CD4-positive, alpha-beta memory T cell (primary cell): ENCODE measurements around the gene MARF1. TPM values are rescaled to one million over a fixed set of nuclear protein-coding genes. Genes with fewer than 3 reads are reported as not detected.
"Not testable (repeated sequence)": the region's sequence is repeated elsewhere in the genome, so short reads cannot be mapped to it uniquely, and the experiment has no call there.

Source experiments
- CTCF ChIA-PET: fragments of 350-600 bp; sonication (Branson Sonifier 250); formaldehyde crosslinking; loops from one replicate; lab custom pipeline; 2021; ENCODE audit warnings: inconsistent platforms; ENCODE audit not compliant: partially characterized antibody; lab: Charles Lee
- POLR2A ChIA-PET: fragments of 350-600 bp; sonication (Branson Sonifier 250); formaldehyde crosslinking; loops from one replicate; lab custom pipeline; 2021; ENCODE audit not compliant: partially characterized antibody; lab: Charles Lee
- DNase-seq, 5 donors: peaks; one replicate each; pipeline versions ENCODE4 v3.0.0 to v3.0.0-alpha.2; 2020 to 2022; ENCODE audit warnings: mixed read lengths in 1 of 5
- H3K27ac ChIP-seq: one replicate; pipeline ENCODE4 v1.7.0; 2013; ENCODE audit warnings: low read depth, low read length
- H3K27me3 ChIP-seq: 2 replicates; pipeline ENCODE4 v1.7.0; 2013; ENCODE audit warnings: mild to moderate bottlenecking, low read length, moderate library complexity; ENCODE audit not compliant: insufficient read depth
- H3K36me3 ChIP-seq: 2 replicates; pipeline ENCODE4 v1.7.0; 2013; ENCODE audit warnings: mild to moderate bottlenecking, low read length, moderate library complexity; ENCODE audit not compliant: insufficient read depth
- H3K4me1 ChIP-seq: 2 replicates; pipeline ENCODE4 v1.7.0; 2013; ENCODE audit warnings: mild to moderate bottlenecking, low read length, moderate library complexity; ENCODE audit not compliant: insufficient read depth
- H3K4me3 ChIP-seq, 2 donors: one replicate each; pipeline ENCODE4 v1.7.0; 2013; ENCODE audit warnings: low read length in 2 of 2, mild to moderate bottlenecking in 1 of 2
- H3K9me3 ChIP-seq, 2 donors: one replicate each; pipeline ENCODE4 v1.7.0; 2013; ENCODE audit warnings: low read length in 2 of 2, control low read depth in 1 of 2; ENCODE audit not compliant: control insufficient read depth in 1 of 2
- H3K27ac Mint-ChIP-seq, 7 donors: one replicate each; pipeline ENCODE4 v1.8.0; 2020 to 2021; ENCODE audit warnings: mixed read lengths in 7 of 7, mild to moderate bottlenecking in 6 of 7, inconsistent platforms in 3 of 7, moderate library complexity in 3 of 7
- H3K27me3 Mint-ChIP-seq, 2 donors: one replicate each; pipeline ENCODE4 v1.8.0; 2020 to 2021; ENCODE audit warnings: mixed read lengths in 2 of 2
- H3K36me3 Mint-ChIP-seq, 2 donors: one replicate each; pipeline ENCODE4 v1.8.0; 2020 to 2021; ENCODE audit warnings: mixed read lengths in 2 of 2, inconsistent platforms in 1 of 2, mild to moderate bottlenecking in 1 of 2
- H3K4me1 Mint-ChIP-seq, 4 donors: one replicate each; pipeline ENCODE4 v1.8.0; 2020 to 2021; ENCODE audit warnings: mixed read lengths in 4 of 4, mild to moderate bottlenecking in 1 of 4
- H3K4me3 Mint-ChIP-seq, 8 donors: one replicate each; pipeline ENCODE4 v1.8.0; 2020 to 2021; ENCODE audit warnings: mixed read lengths in 8 of 8, mild to moderate bottlenecking in 7 of 8, moderate library complexity in 6 of 8, inconsistent platforms in 3 of 8
- H3K9me3 Mint-ChIP-seq, 8 donors: one replicate each; pipeline ENCODE4 v1.8.0; 2020 to 2021; ENCODE audit warnings: mixed read lengths in 8 of 8, mild to moderate bottlenecking in 5 of 8, inconsistent platforms in 3 of 8, moderate library complexity in 1 of 8
- intact Hi-C: fragments of 100-400 bp; cut with micrococcal nuclease; formaldehyde crosslinking; loops from one replicate; pipeline ENCODE4 v1.15.1; 2023
- polyA plus RNA-seq, 2 donors: library from polyadenylated mRNA; unstranded; fragments of 300-500 nt; fragmentation: Illumina TruSeq; gene quantifications; one replicate each; pipeline ENCODE4 v1.2.3, GENCODE V29; 2021
- total RNA-seq, 2 experiments: library from RNA; stranded (reverse); gene quantifications; one replicate each; pipeline ENCODE4 v1.2.3, GENCODE V29; 2021

Gene MARF1
- total and polyA plus RNA-seq, 4 experiments from 2014 or later: 6.8 to 235 (median 121) TPM

GRCh38 chr16:15552507-15552906 is 90.4 kb downstream of the MARF1 start:
- Histone ChIP-seq H3K27ac (no peak overlapping the region), H3K9me3 (no peaks in the 10 kb centered on the region), H3K4me1 (no peaks in the 10 kb centered on the region), H3K27me3 (no peaks in the 10 kb centered on the region), H3K4me3 (no peak overlapping the region), H3K36me3 (no peaks in the 10 kb centered on the region)
- POLR2A ChIA-PET: interaction anchor here (1.1 kb wide), 1 partner anchor 40 kb away, joined by 3 read pairs; no protein-coding TSS in a partner anchor
- no peaks in the 10 kb centered on the region for H3K36me3 Mint-ChIP-seq
- H3K27ac Mint-ChIP-seq: peak overlapping the region in 1 of 7 donors; percentile 42
- no peak for DNase-seq
- no peak overlapping the region for H3K4me3 Mint-ChIP-seq
- H3K4me1 Mint-ChIP-seq: peaks cover 0 to 4% (median 1%) of the 10 kb centered on the region in 4 donors
- no peaks in the 10 kb centered on the region for H3K27me3 Mint-ChIP-seq
- no peaks in the 10 kb centered on the region for H3K9me3 Mint-ChIP-seq
- CTCF ChIA-PET: no interaction called here
- intact Hi-C loops: no loop called here

- Mint-ChIP-seq H3K27me3 (no peaks in the 10 kb centered on the region), H3K36me3 (no peaks in the 10 kb centered on the region), H3K27ac (no peak overlapping the region), H3K4me3 (no peak overlapping the region), H3K4me1 (peaks cover 0 to 3% (median 0%) of the 10 kb centered on the region in 4 donors), H3K9me3 (peaks cover 0 to 3% (median 0%) of the 10 kb centered on the region in 8 donors)
- H3K9me3 ChIP-seq: no peaks in the 10 kb centered on the region
- DNase-seq: no peak
- intact Hi-C loops: no loop called here
- no peaks in the 10 kb centered on the region for H3K36me3 ChIP-seq
- no peak overlapping the region for H3K27ac ChIP-seq
- no peaks in the 10 kb centered on the region for H3K27me3 ChIP-seq
- POLR2A ChIA-PET: no interaction called here
- H3K4me1 ChIP-seq: no peaks in the 10 kb centered on the region
- CTCF ChIA-PET: interaction anchor here (0.7 kb wide), 1 partner anchor 556 kb away, joined by 3 read pairs; no protein-coding TSS in a partner anchor
- no peak overlapping the region for H3K4me3 ChIP-seq
These were observed 94.5 kb downstream of the MARF1 start for GRCh38 chr16:15548482-15548891.

- Mint-ChIP-seq H3K9me3 (peaks cover 0 to 9% (median 0%) of the 10 kb centered on the region in 8 donors), H3K4me1 (peaks cover 0 to 3% (median 0%) of the 10 kb centered on the region in 4 donors), H3K4me3 (no peak overlapping the region), H3K27ac (no peak overlapping the region), H3K27me3 (no peaks in the 10 kb centered on the region), H3K36me3 (no peaks in the 10 kb centered on the region)
- DNase-seq: no peak
- POLR2A ChIA-PET: interaction anchor here (1.0 kb wide), 1 partner anchor 44 kb away, joined by 3 read pairs; no protein-coding TSS in a partner anchor
- Histone ChIP-seq H3K4me3 (no peak overlapping the region), H3K4me1 (no peaks in the 10 kb centered on the region), H3K9me3 (no peaks in the 10 kb centered on the region), H3K36me3 (no peaks in the 10 kb centered on the region), H3K27me3 (no peaks in the 10 kb centered on the region), H3K27ac (no peak overlapping the region)
- CTCF ChIA-PET: no interaction called here
- intact Hi-C loops: no loop called here
These were observed 95.2 kb downstream of the MARF1 start for GRCh38 chr16:15547768-15548096.

- H3K27me3 Mint-ChIP-seq, H3K4me3 Mint-ChIP-seq, H3K27me3 ChIP-seq, H3K4me3 ChIP-seq, DNase-seq, H3K27ac Mint-ChIP-seq, H3K27ac ChIP-seq, H3K36me3 Mint-ChIP-seq, H3K9me3 ChIP-seq, CTCF ChIA-PET, H3K4me1 ChIP-seq, intact Hi-C loops, H3K4me1 Mint-ChIP-seq, H3K36me3 ChIP-seq: not testable (repeated sequence)
- POLR2A ChIA-PET: interaction anchor here (1.0 kb wide), 1 partner anchor 45 kb away, joined by 3 read pairs; no protein-coding TSS in a partner anchor
- peaks cover 0 to 11% (median 0%) of the 10 kb centered on the region in 8 donors for H3K9me3 Mint-ChIP-seq
These were observed 95.7 kb downstream of the MARF1 start for GRCh38 chr16:15547072-15547767.

GRCh38 chr16:15545544-15545943 is 97.4 kb downstream of the MARF1 start:
- Mint-ChIP-seq H3K4me3 (no peak overlapping the region), H3K9me3 (peaks cover 0 to 11% (median 0%) of the 10 kb centered on the region in 8 donors), H3K4me1 (peaks cover 0 to under 1% (median 0%) of the 10 kb centered on the region in 4 donors), H3K27me3 (no peaks in the 10 kb centered on the region), H3K27ac (no peak overlapping the region), H3K36me3 (no peaks in the 10 kb centered on the region)
- intact Hi-C loops: no loop called here
- Histone ChIP-seq H3K4me1 (no peaks in the 10 kb centered on the region), H3K27me3 (no peaks in the 10 kb centered on the region), H3K4me3 (no peak overlapping the region), H3K9me3 (no peaks in the 10 kb centered on the region), H3K27ac (no peak overlapping the region), H3K36me3 (no peaks in the 10 kb centered on the region)
- ChIA-PET CTCF (no interaction called here), POLR2A (no interaction called here)
- no peak for DNase-seq

- DNase-seq: no peak
- Mint-ChIP-seq H3K4me3 (no peak overlapping the region), H3K27me3 (no peaks in the 10 kb centered on the region), H3K27ac (no peak overlapping the region), H3K9me3 (peaks cover 0 to 11% (median 0%) of the 10 kb centered on the region in 8 donors), H3K36me3 (no peaks in the 10 kb centered on the region), H3K4me1 (no peaks in the 10 kb centered on the region)
- H3K4me1 ChIP-seq: no peaks in the 10 kb centered on the region
- no peak overlapping the region for H3K27ac ChIP-seq
- H3K9me3 ChIP-seq: no peaks in the 10 kb centered on the region
- H3K36me3 ChIP-seq: no peaks in the 10 kb centered on the region
- H3K27me3 ChIP-seq: no peaks in the 10 kb centered on the region
- intact Hi-C loops: no loop called here
- CTCF ChIA-PET: no interaction called here
- POLR2A ChIA-PET: no interaction called here
- no peak overlapping the region for H3K4me3 ChIP-seq
These were observed 98.5 kb downstream of the MARF1 start for GRCh38 chr16:15544405-15544804.
